Astrocyte of the spinal cord (primary cell): ENCODE data around the gene RGSL1.
"Not testable (repeated sequence)": the region's sequence is repeated elsewhere in the genome, so short reads cannot be mapped to it uniquely, and the experiment has no call there.

ENCODE experiments used
- DNase-seq: peaks from one replicate; pipeline ENCODE4 v3.0.0; 2011; ENCODE audit warnings: low read depth, low spot score
- H3K4me3 ChIP-seq: 2 replicates; pipeline ENCODE4 v1.5.1; 2011; ENCODE audit warnings: low read depth, mild to moderate bottlenecking, low read length, moderate library complexity
- in situ Hi-C: cut with HindIII; loops from 2 replicates; pipeline ENCODE4 v1.10.0; 2017; ENCODE audit warnings: low sequenced_read_pairs
- TF ChIP-seq, protein P1 (sequence below): IDR thresholded peaks from 2 replicates; pipeline ENCODE4 v1.5.1; 2012; ENCODE audit warnings: low read depth, mild to moderate bottlenecking, low read length, inconsistent platforms

The RGSL1 gene

GRCh38 chr1:182507685-182508084 lies 57.7 kb downstream of the RGSL1 start:
- in situ Hi-C loops = no loop called here
- no peak overlapping the region for H3K4me3 ChIP-seq
- DNase-seq = no peak
- TF ChIP-seq, protein P1, sequence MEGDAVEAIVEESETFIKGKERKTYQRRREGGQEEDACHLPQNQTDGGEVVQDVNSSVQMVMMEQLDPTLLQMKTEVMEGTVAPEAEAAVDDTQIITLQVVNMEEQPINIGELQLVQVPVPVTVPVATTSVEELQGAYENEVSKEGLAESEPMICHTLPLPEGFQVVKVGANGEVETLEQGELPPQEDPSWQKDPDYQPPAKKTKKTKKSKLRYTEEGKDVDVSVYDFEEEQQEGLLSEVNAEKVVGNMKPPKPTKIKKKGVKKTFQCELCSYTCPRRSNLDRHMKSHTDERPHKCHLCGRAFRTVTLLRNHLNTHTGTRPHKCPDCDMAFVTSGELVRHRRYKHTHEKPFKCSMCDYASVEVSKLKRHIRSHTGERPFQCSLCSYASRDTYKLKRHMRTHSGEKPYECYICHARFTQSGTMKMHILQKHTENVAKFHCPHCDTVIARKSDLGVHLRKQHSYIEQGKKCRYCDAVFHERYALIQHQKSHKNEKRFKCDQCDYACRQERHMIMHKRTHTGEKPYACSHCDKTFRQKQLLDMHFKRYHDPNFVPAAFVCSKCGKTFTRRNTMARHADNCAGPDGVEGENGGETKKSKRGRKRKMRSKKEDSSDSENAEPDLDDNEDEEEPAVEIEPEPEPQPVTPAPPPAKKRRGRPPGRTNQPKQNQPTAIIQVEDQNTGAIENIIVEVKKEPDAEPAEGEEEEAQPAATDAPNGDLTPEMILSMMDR = no peak

- DNase-seq = no peak
- no peak overlapping the region for H3K4me3 ChIP-seq
- TF ChIP-seq, protein P1 = no peak
- in situ Hi-C loops = no loop called here
Measured at GRCh38 chr1:182515556-182515955, 65.6 kb downstream of the RGSL1 start.

DNA sequence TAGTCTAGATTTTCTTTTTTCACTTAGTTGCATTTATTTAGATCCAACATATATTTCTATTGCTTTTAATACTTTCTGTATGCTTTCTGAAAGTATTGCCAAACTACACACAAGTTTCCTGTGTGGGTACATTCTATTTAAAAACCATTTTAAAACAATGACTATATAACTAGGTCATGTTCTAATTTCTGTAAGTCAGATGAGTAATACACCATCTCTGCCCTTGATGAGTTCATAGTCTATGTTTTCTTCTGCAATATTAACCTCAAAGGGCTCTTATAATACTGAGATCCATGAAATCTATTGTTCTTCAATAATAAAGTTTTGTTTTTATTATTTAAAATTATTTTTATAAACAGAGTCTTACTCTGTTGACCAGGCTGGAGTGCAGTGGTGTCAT lies 70.8 kb downstream of the RGSL1 start:
- no peak overlapping the region for H3K4me3 ChIP-seq
- in situ Hi-C loops = no loop called here
- TF ChIP-seq, protein P1 = no peak
- DNase-seq = peak; percentile 5

DNA sequence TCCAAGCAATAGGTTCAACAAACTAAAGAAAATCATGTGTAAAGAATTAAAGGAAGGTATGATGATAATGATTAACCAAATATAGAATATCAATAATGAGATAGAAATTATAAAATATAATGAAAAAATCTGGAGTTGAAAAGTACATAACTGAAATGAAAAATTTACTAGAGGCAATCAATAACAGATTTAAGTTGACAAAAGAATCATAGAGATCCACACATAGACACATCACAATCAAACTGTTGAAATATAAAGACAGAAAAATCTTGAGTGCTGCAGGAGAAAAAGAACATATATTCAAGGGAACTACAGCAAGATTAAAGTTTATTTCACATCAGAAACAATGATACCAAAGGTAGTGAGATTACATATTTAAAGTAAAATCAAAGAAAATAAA lies 75.4 kb downstream of the RGSL1 start:
- no peak overlapping the region for H3K4me3 ChIP-seq
- TF ChIP-seq, protein P1 = no peak
- DNase-seq = no peak
- in situ Hi-C loops = no loop called here

DNA sequence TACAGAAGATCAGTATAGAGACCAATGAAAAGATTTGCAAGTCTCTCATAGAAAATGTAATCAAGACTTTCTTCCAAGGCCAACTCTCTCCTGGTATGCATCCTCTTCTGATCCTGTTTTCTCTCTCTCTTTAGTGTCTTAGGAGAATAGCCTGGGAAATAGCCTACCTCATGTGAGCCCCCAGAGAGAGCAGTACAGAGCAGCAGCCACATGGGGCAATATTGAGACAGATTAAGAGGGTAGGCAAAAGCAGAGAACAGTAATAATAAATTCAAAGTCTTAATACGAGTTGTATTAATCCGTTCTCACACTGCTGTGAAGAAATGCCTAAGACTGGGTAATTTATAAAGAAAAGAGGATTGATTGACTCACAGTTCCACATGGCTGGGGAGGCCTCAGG lies 77.7 kb downstream of the RGSL1 start:
- TF ChIP-seq, protein P1 = no peak
- no peak overlapping the region for H3K4me3 ChIP-seq
- in situ Hi-C loops = no loop called here
- DNase-seq = no peak

DNA sequence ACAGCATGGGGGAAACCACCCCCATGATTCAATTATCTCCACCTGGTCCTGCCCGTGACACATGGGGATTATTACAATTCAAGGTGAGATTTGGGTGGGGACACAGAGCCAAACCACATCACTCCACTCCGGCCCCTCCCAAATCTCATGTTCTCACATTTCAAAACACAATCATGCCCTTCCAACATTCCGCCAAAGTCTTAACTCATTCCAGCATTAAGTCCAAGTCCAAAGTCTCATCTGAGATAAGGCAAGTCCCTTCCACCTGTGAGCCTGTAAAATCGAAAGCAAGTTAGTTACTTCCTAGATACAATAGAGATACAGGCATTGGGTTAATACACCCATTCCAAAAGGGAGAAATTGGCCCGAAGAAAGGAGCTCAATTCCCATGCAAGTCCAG lies 78.3 kb downstream of the RGSL1 start:
- DNase-seq, H3K4me3 ChIP-seq, in situ Hi-C loops: not testable (repeated sequence)

DNA sequence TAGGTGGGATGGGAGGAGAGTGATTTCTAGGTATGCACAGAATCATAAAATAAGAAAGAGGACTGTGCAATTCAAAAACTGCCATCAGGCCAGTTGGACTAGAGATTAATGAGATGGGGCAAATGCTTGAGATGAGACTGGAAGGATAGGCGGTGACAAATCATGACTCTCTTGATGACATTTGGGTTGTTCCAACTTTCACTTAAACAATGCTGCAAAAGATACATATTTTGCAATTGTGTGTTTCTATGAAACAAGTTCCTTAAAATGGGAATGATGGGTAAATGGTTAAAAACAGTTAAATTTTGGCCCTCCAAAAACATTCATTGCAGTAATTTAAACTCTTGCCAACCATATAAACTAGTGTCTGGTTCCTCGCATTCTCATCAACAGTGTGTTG lies 84.0 kb downstream of the RGSL1 start:
- in situ Hi-C loops = no loop called here
- TF ChIP-seq, protein P1 = no peak

More for the DNA sequence above, 84.0 kb downstream of the RGSL1 start:
- H3K4me3 ChIP-seq = no peak overlapping the region
- DNase-seq = no peak
